GM23338 (cell line): ENCODE data around the gene OSGIN1. TPM values are rescaled to one million over a fixed set of nuclear protein-coding genes. Genes with fewer than 3 reads are reported as not detected.

Experiments
- ATAC-seq: fragments of 200-7000 bp; cut with Tn5 transposase; 3 replicates; pipeline ENCODE4 v1.9.1; 2020
- DNase-seq: peaks from one replicate; pipeline ENCODE4 v3.0.0-alpha.2; 2015; ENCODE audit warnings: low spot score
- H2AFZ ChIP-seq: fragments of 200-600 bp; sonication (generic); 2 replicates; pipeline ENCODE4 v1.8.0; 2016; ENCODE audit warnings: antibody characterized with exemption, mild to moderate bottlenecking, moderate library complexity
- H3F3A ChIP-seq: fragments of 200-600 bp; sonication (generic); replicated peaks from 2 replicates; pipeline ENCODE4 v1.8.0; 2017; ENCODE audit warnings: antibody characterized with exemption, mixed run types, low read depth
- H3K27ac ChIP-seq: fragments of 200-600 bp; sonication (generic); 2 replicates; pipeline ENCODE4 v1.6.1; 2016; ENCODE audit warnings: low read depth
- H3K27me3 ChIP-seq: fragments of 200-600 bp; sonication (generic); 2 replicates; pipeline ENCODE4 v1.8.0; 2016; ENCODE audit warnings: mild to moderate bottlenecking, mixed run types, moderate library complexity; ENCODE audit not compliant: insufficient read depth
- H3K36me3 ChIP-seq: fragments of 200-600 bp; sonication (generic); 2 replicates; pipeline ENCODE4 v1.8.0; 2016; ENCODE audit warnings: mild to moderate bottlenecking; ENCODE audit not compliant: insufficient read depth
- H3K4me1 ChIP-seq: fragments of 200-600 bp; sonication (generic); 2 replicates; pipeline ENCODE4 v1.8.0; 2016; ENCODE audit warnings: mild to moderate bottlenecking, moderate library complexity; ENCODE audit not compliant: insufficient read depth
- H3K4me2 ChIP-seq: fragments of 200-600 bp; sonication (generic); 2 replicates; pipeline ENCODE4 v1.7.1; 2017; ENCODE audit warnings: mixed run types
- H3K4me3 ChIP-seq: fragments of 200-600 bp; sonication (generic); 2 replicates; pipeline ENCODE4 v1.6.1; 2016; ENCODE audit warnings: mixed run types
- H3K79me2 ChIP-seq: fragments of 200-600 bp; sonication (generic); replicated peaks from 2 replicates; pipeline ENCODE4 v1.8.0; 2017; ENCODE audit warnings: mild to moderate bottlenecking; ENCODE audit not compliant: insufficient read depth
- H3K9me2 ChIP-seq: fragments of 200-600 bp; sonication (generic); 2 replicates; pipeline ENCODE4 v1.8.0; 2017; ENCODE audit not compliant: insufficient read depth
- H4K20me1 ChIP-seq: fragments of 200-600 bp; sonication (generic); replicated peaks from 2 replicates; pipeline ENCODE4 v1.8.0; 2017; ENCODE audit warnings: mild to moderate bottlenecking; ENCODE audit not compliant: insufficient read depth
- H3K27ac Mint-ChIP-seq: 2 replicates; pipeline ENCODE4 v1.8.0; 2020; ENCODE audit warnings: inconsistent platforms, mild to moderate bottlenecking, moderate library complexity, mixed read lengths
- H3K27me3 Mint-ChIP-seq: 3 replicates; pipeline ENCODE4 v1.8.0; 2022; ENCODE audit warnings: low read depth, mild to moderate bottlenecking, moderate library complexity, mixed read lengths, inconsistent platforms; ENCODE audit not compliant: insufficient read depth, poor library complexity
- H3K36me3 Mint-ChIP-seq: 3 replicates; pipeline ENCODE4 v1.8.0; 2021; ENCODE audit warnings: low read depth, mild to moderate bottlenecking, inconsistent platforms, moderate library complexity, mixed read lengths
- H3K4me1 Mint-ChIP-seq: 3 replicates; pipeline ENCODE4 v1.8.0; 2020; ENCODE audit warnings: mild to moderate bottlenecking, inconsistent platforms, mixed read lengths
- H3K4me3 Mint-ChIP-seq: 3 replicates; pipeline ENCODE4 v1.8.0; 2021; ENCODE audit warnings: moderate library complexity, mild to moderate bottlenecking, inconsistent platforms, mixed read lengths
- H3K9me3 Mint-ChIP-seq: 3 replicates; pipeline ENCODE4 v1.8.0; 2020; ENCODE audit warnings: moderate library complexity, mild to moderate bottlenecking, inconsistent platforms, mixed read lengths
- CREB1 ChIP-seq: fragments of 250-450 bp; sonication (Bioruptor Pico); IDR thresholded peaks from 2 replicates; pipeline ENCODE4 v1.5.0; 2020; ENCODE audit warnings: low read depth, mild to moderate bottlenecking, moderate library complexity
- CTCF ChIP-seq, 2 experiments: fragments of 200-600 bp in 1 of 2; sonication (generic) in 1 of 2; conservative IDR thresholded peaks; 2 replicates each; pipeline versions ENCODE4 v1.5.1 to v1.6.1; 2016 to 2017; ENCODE audit warnings: antibody characterized with exemption in 2 of 2, low read depth in 2 of 2, mild to moderate bottlenecking in 2 of 2, moderate library complexity in 1 of 2
- ETS1 ChIP-seq: IDR thresholded peaks from 2 replicates; pipeline ENCODE4 v1.6.1; 2016; ENCODE audit warnings: antibody characterized with exemption
- EZH2 ChIP-seq: fragments of 200-600 bp; sonication (generic); IDR thresholded peaks from one replicate; pipeline ENCODE4 v1.8.0; 2017; ENCODE audit warnings: antibody characterized with exemption, mild to moderate bottlenecking, low read depth; ENCODE audit not compliant: unreplicated experiment
- EZH2phosphoT487 ChIP-seq: fragments of 200-600 bp; sonication (generic); IDR thresholded peaks from one replicate; pipeline ENCODE4 v1.8.1; 2018; ENCODE audit warnings: antibody characterized with exemption; ENCODE audit not compliant: unreplicated experiment
- JUNB ChIP-seq: IDR thresholded peaks from one replicate; pipeline ENCODE4 v1.6.1; 2016; ENCODE audit warnings: antibody characterized with exemption; ENCODE audit not compliant: unreplicated experiment
- NANOG ChIP-seq: IDR thresholded peaks from 2 replicates; pipeline ENCODE4 v1.6.1; 2016; ENCODE audit warnings: antibody characterized with exemption, borderline replicate concordance
- POLR2AphosphoS5 ChIP-seq: IDR thresholded peaks from 2 replicates; pipeline ENCODE4 v1.6.1; 2016; ENCODE audit warnings: antibody characterized with exemption, low read depth
- REST ChIP-seq: IDR thresholded peaks from one replicate; pipeline ENCODE4 v1.6.1; 2018; ENCODE audit warnings: antibody characterized with exemption; ENCODE audit not compliant: unreplicated experiment
- STAT1 ChIP-seq: IDR thresholded peaks from one replicate; pipeline ENCODE4 v1.6.1; 2016; ENCODE audit warnings: antibody characterized with exemption; ENCODE audit not compliant: unreplicated experiment
- ZNF114 ChIP-seq: fragments of 250-450 bp; sonication (Bioruptor Pico); IDR thresholded peaks from 2 replicates; pipeline ENCODE4 v1.5.0; 2020; ENCODE audit warnings: mild to moderate bottlenecking, moderate library complexity
- ZNF331 ChIP-seq: fragments of 250-450 bp; sonication (Bioruptor Pico); IDR thresholded peaks from 2 replicates; pipeline ENCODE4 v1.5.0; 2020; ENCODE audit warnings: low read depth, mild to moderate bottlenecking, moderate library complexity
- ZNF462 ChIP-seq: fragments of 250-450 bp; sonication (Bioruptor Pico); IDR thresholded peaks from 2 replicates; pipeline ENCODE4 v1.5.0; 2020; ENCODE audit warnings: mild to moderate bottlenecking, moderate library complexity
- polyA plus RNA-seq: library from polyadenylated mRNA; unstranded; fragments of >200 nt; fragmentation: Nextera tagmentation; extraction: Ambion mirVana; gene quantifications from 2 replicates; pipeline ENCODE4 v1.2.1, GENCODE V29; 2016
- total RNA-seq: library from RNA; depleted of rRNA; stranded (reverse); fragments of >200 nt; shearing (Covaris generic); gene quantifications from 2 replicates; pipeline ENCODE4 v1.2.3, GENCODE V29; 2014

The OSGIN1 gene
- total and polyA plus RNA-seq, 2 experiments from 2014 or later: 0.32 to 1.6 TPM

- DNase-seq: no peak
- no peaks in the 10 kb centered on the region for H3F3A ChIP-seq
Measured at GRCh38 chr16:83928341-83929055, 24.5 kb upstream of the OSGIN1 start.

More at GRCh38 chr16:83928341-83929055, 24.5 kb upstream of the OSGIN1 start:
- no peaks in the 10 kb centered on the region for H4K20me1 ChIP-seq
- H3K4me2 ChIP-seq: no peak overlapping the region
- Mint-ChIP-seq H3K27ac (no peak overlapping the region), H3K9me3 (no peaks in the 10 kb centered on the region; the same call in 2 of the 3 replicates), H3K4me3 (no peak overlapping the region), H3K36me3 (no peaks in the 10 kb centered on the region; the same call in 1 of the 3 replicates), H3K27me3 (peaks cover 15% of the 10 kb centered on the region), H3K4me1 (peaks cover 21% of the 10 kb centered on the region)
- TF ChIP-seq ZNF114 (CRISPR knock-in tag): no peak
- no peak for TF ChIP-seq CTCF (conservative IDR thresholded peaks at IDR 0.05; ENCODE audit: low read depth in 2 of 2)
- TF ChIP-seq EZH2phosphoT487: no peak
- TF ChIP-seq STAT1: no peak
- no peak for TF ChIP-seq EZH2
- TF ChIP-seq ZNF462 (CRISPR knock-in tag): no peak
- no peak for TF ChIP-seq NANOG
- TF ChIP-seq REST: no peak
- no peak for TF ChIP-seq JUNB
- TF ChIP-seq ZNF331: no peak
- TF ChIP-seq CREB1: no peak
- no peak for TF ChIP-seq ETS1
- TF ChIP-seq POLR2AphosphoS5: no peak
- no peak overlapping the region for H2AFZ ChIP-seq
- H3K79me2 ChIP-seq: no peaks in the 10 kb centered on the region
- no peak overlapping the region for H3K27ac ChIP-seq
- no peaks in the 10 kb centered on the region for H3K36me3 ChIP-seq
- peaks cover 13% of the 10 kb centered on the region for H3K4me1 ChIP-seq
- no peak for ATAC-seq
- no peaks in the 10 kb centered on the region for H3K9me2 ChIP-seq
- H3K27me3 ChIP-seq: no peaks in the 10 kb centered on the region
- H3K4me3 ChIP-seq: no peak overlapping the region
